ENCODE results near the gene ZFPL1. TPM values are rescaled to one million over a fixed set of nuclear protein-coding genes. Genes with fewer than 3 reads are reported as not detected.
"Not testable (repeated sequence)": the region's sequence is repeated elsewhere in the genome, so short reads cannot be mapped to it uniquely, and the experiment has no call there.

The ZFPL1 gene
- total RNA-seq, 1 donor from 2014 or later = 20.7 TPM

- no peak for DNase-seq (ENCODE audit: low read depth in 2 of 2)
Observed at GRCh38 chr11:65113839-65114238, 29.8 kb downstream of the ZFPL1 start.

- no peak for DNase-seq (ENCODE audit: low read depth in 2 of 2)
Observed at GRCh38 chr11:65114538-65115171, 30.6 kb downstream of the ZFPL1 start.

DNA sequence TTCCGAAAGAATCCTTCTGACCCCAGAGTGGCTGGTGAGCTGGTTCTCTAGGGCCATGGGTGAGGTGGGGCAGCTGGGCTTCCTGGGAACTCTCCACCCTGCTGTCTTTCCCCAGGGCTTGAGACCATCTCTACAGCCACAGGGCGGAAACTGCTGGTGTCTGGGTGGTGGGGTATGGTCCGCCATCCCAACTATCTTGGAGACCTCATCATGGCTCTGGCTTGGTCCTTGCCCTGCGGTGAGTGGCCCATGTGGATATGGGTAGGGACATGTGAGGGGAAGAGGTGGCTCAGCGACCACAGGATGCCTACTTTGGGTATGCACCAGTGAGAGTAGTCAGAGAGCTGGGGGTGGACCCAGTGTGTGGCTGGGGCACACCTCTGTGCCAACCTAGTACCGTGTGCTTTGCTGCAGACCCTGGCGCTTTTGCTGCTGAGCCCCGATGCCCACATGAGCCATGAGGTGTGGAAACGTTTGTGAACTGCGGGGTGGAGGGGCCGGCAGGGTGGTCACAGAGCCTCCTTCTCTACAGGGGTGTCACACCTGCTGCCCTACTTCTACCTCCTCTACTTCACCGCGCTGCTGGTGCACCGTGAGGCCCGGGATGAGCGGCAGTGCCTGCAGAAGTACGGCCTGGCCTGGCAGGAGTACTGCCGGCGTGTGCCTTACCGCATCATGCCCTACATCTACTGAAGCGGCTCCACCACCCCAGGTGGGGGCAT lies 31.5 kb downstream of the ZFPL1 start:
- DNase-seq (ENCODE audit: low read depth in 2 of 2) = no peak

- peak in 1 of 2 donors; percentile 52 for DNase-seq (ENCODE audit: low read depth in 2 of 2)
Observed at GRCh38 chr11:65116370-65117205, 32.6 kb downstream of the ZFPL1 start.

DNA sequence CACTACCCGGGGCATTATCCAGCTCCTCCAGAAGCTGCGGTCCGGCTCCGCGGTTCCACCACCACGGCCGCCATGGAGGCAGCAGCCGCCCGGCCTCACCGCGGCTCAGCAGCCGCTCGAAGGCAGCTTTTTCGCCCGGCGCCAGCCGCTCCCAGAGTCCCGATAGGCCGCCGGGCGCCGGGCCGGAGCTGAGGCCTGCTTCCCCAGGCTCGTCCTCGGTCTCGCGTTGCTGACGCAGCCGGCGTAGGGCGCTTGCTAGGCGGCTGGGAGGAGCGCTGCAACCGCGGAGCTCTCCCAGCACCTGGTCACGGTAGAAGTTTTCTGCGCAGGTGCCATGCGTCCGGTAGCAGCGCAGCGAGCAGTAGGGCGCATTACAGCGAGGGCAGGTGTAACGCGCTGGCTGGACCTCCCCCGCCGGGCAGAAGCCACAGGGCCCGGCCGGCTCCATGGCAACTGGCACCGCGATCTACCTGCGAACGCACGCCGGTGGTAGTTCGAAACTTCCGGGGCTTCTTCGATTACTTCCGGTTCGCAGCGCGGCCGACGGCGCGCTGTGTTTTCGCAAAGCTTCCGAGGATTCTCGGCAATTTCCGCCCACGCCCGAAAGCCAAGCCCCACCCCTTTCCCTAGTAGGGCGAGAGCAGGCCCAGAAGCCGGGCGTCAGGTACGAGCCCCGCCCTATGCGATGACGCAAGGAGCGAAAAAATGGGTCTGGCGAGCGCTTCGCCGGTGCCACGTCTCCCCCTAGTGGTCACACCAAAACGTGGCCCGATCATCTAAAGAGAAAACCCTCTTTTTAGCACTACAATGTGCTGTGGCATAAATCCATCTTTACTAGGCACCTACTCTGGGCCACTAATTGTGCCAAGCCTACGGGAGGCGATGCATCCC lies 33.4 kb downstream of the ZFPL1 start, which contains the start of gene ZNHIT2:
ZNHIT2 (minus strand) TSS at position 496 of the 891 bp plus-strand sequence; CDS start at position 448, 48 bp downstream.
- peak; percentile 97 to 99 for DNase-seq (ENCODE audit: low read depth in 2 of 2)

DNA sequence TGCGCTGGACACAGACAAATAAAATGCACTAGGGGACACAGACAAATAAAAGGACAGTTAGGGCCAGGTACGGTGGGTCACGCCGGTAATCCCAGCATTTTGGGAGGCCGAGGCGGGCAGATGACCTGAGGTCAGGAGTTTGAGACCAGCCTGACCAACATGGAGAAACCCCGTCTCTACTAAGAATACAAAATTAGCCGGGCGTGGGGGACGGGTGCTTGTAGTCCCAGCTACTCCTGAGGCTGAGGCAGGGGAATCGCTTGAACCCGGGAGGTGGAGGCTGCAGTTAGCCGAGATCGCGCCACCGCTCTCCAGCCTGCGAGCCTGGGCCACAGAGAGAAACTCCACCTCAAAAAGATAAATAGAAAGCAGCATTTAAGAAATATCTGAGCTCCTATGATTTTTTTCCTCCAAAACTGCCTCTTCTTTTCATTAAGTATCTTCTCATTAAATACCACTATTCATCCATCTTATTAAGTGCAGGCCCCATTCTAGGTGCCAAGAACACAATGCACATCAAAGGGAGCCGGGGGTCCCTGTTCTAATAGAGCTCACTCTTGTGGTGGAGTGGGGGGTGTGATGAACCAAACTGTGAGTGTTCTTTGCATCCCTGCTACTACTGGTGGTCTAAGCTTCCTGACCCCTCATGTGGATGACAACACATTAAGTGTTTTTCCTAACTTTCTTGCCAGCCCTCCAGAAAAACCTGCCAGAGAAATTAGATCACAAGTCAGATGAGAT lies 34.2 kb downstream of the ZFPL1 start:
- DNase-seq (ENCODE audit: low read depth in 2 of 2) = no peak

DNA sequence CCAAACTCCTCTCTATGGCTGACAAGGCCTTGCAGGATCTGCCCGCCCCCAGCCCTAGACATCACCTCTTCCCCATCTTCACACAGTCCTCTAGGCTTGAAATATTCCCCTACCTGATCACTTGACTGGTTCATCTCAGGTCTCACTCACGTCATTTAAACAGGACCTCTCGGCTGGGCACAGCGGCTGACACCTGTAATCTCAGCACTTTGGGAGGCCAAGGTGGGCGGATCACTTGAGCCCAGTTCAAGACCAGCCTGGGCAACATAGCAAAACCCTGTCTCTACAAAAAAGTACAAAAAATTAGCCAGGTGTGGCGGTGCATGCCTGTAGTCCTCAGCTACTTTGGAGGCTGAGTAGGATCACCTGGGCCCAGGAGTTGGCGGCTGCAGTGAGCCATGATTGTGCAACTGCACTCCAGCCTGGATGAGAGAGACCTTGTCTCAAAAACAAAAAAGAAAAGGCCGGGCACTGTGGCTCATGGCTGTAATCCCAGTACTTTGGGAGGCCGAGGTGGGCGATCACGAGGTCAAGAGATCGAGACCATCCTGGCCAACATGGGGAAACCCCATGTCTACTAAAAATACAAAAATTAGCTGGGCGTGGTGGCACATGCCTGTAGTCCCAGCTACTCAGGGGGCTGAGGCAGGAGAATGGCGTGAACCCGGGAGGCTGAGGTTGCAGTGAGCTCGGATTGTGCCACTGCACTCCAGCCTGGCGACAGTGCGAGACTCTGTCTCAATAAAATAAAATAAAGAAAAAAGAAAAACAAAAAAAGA lies 35.1 kb downstream of the ZFPL1 start:
- not testable (repeated sequence) for DNase-seq (ENCODE audit: low read depth in 2 of 2)

- no peak for DNase-seq (ENCODE audit: low read depth in 2 of 2)
Observed at GRCh38 chr11:65119670-65119995, 35.6 kb downstream of the ZFPL1 start.

GRCh38 chr11:65120831-65121230 lies 36.8 kb downstream of the ZFPL1 start:
- DNase-seq (ENCODE audit: low read depth in 2 of 2) = no peak

DNA sequence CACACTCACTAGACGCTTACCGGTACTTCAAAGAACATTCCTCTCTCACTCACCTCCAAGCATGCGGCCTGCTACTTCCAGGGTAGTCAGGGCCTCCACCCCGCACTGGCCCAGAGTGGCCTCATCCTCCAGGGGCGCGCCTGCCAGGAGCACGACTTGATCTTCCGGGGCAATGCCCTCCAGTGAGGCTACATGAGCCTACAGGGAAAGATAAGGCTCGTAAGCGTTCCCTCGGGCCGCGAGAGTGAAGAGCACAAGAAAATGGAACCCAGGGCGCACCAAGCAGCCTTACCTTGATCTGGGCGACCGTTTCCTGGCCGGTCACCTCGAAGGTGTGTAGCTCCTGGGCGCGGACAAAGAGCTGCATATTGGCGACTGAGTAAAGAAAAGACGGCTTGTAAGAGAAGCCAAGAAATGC lies 37.4 kb downstream of the ZFPL1 start:
- no peak for DNase-seq (ENCODE audit: low read depth in 2 of 2)

- peak; percentile 96 to 99 for DNase-seq (ENCODE audit: low read depth in 2 of 2)
Observed at GRCh38 chr11:65121865-65122696, 38.1 kb downstream of the ZFPL1 start, which contains the start of the genes FAU and MRPL49. Gene FAU, minus strand, starts transcription at chr11:65122134. Its CDS starts 321 bp downstream, at chr11:65121813. Gene MRPL49, plus strand, starts transcription at chr11:65122321. Its CDS starts 26 bp downstream, at chr11:65122347.

DNA sequence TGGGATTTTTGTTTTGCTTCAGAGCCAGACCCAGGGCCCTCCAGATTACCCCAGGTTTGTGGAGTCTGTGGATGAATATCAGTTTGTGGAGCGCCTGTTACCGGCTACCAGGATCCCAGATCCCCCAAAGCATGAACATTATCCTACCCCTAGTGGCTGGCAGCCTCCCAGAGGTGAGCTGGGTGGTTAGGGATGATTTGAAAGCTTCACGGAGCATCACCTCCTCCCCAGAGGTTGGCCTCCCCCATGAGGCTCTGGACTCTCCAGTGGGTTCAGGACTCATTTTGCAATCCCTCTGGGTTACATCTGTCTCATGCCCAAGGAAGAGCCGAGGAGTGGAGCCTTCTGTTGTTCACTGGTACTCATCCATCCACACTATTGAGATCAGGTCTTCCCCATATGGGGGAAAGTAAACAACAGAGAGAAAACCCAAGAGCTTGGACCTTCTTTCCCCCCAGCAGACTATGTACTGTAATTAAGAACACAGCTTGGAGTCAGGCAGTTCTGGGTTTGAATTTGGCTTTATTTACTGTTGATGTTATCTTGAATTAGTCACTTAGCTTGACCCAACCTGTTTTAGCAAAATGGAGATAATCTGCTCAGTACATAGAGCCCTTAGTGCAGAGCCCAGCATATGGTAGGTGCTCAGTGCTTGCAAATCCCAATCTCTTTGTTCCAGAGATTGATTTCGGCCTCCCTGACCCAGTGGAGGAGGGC lies 40.6 kb downstream of the ZFPL1 start:
- DNase-seq (ENCODE audit: low read depth in 2 of 2) = no peak

GRCh38 chr11:65125197-65126056 lies 41.4 kb downstream of the ZFPL1 start:
- DNase-seq (ENCODE audit: low read depth in 2 of 2) = no peak

DNA sequence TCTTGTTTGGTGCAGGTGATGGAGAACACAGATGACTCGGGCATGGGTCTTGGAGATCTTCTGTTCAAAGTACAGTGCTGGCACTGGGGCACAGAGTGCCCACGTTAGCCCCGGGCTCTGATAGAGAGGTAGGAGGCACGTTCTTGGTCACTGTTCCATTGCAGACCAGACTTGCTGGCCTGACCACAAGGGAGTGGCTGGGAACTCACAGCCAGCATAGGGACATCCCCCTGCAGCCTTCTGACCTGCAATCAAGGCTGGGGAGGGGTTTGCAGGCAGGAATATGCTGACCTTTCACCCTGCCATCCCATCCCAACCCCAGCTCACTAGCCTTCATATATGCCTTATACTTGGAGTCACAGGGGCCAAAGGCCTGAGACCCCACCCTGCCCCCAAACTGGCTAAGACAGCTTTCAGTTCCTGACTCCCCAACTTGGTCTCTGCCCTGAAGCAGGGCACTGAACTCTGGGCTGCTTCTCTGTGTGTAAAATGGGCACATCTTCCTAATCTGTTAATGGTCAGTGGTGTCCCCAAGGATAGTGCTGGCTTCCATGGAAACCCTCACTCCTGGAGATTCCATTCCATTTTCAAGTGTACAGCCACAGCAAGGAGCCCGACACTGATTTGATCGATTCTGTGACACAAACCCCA lies 42.7 kb downstream of the ZFPL1 start:
- no peak for DNase-seq (ENCODE audit: low read depth in 2 of 2)

GRCh38 chr11:65127473-65128181 lies 43.6 kb downstream of the ZFPL1 start:
- DNase-seq (ENCODE audit: low read depth in 2 of 2) = no peak

Measured in dermis microvascular lymphatic vessel endothelial cell (primary cell).